Measurements from ENCODE around the gene FRY.

The FRY gene

DNA sequence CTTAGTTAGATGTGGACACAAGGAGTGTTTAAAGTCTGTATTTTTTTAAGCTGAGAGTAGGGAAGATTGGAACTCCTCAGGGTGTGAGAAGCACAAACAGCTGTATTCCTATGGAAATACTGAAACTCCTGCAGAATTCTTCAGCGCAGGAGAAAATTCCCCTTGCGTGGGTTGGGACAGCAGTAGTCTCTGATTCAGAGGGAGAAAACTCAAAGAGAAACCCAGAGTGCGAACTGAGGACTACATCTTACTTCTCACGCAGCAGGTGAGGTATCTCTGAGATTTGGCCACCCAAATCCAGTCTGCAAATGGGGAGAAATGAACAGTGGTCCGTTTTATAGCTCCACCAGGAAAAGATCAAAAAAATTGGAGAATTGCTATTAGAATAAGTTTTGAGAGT lies 60.9 kb downstream of the FRY start:
- TF ChIP-seq POLR2AphosphoS5 (IDR thresholded peaks at IDR 0.05; ENCODE audit: low read depth, low read length) (no peak), FOXP2 (optimal IDR thresholded peaks at IDR 0.05; ENCODE audit: borderline replicate concordance, extremely low read depth, extremely low read length, insufficient read depth) (no peak), TAF1 (IDR thresholded peaks at IDR 0.05; ENCODE audit: borderline replicate concordance, insufficient read depth, low read length) (no peak), SIN3A (IDR thresholded peaks at IDR 0.05; ENCODE audit: borderline replicate concordance, insufficient read depth, low read length) (no peak)
- TF ChIP-seq, protein P1, sequence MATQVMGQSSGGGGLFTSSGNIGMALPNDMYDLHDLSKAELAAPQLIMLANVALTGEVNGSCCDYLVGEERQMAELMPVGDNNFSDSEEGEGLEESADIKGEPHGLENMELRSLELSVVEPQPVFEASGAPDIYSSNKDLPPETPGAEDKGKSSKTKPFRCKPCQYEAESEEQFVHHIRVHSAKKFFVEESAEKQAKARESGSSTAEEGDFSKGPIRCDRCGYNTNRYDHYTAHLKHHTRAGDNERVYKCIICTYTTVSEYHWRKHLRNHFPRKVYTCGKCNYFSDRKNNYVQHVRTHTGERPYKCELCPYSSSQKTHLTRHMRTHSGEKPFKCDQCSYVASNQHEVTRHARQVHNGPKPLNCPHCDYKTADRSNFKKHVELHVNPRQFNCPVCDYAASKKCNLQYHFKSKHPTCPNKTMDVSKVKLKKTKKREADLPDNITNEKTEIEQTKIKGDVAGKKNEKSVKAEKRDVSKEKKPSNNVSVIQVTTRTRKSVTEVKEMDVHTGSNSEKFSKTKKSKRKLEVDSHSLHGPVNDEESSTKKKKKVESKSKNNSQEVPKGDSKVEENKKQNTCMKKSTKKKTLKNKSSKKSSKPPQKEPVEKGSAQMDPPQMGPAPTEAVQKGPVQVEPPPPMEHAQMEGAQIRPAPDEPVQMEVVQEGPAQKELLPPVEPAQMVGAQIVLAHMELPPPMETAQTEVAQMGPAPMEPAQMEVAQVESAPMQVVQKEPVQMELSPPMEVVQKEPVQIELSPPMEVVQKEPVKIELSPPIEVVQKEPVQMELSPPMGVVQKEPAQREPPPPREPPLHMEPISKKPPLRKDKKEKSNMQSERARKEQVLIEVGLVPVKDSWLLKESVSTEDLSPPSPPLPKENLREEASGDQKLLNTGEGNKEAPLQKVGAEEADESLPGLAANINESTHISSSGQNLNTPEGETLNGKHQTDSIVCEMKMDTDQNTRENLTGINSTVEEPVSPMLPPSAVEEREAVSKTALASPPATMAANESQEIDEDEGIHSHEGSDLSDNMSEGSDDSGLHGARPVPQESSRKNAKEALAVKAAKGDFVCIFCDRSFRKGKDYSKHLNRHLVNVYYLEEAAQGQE (IDR thresholded peaks at IDR 0.05; ENCODE audit: insufficient read depth in 1 of 2, low read depth in 2 of 2, low read length in 2 of 2), result no peak

DNA sequence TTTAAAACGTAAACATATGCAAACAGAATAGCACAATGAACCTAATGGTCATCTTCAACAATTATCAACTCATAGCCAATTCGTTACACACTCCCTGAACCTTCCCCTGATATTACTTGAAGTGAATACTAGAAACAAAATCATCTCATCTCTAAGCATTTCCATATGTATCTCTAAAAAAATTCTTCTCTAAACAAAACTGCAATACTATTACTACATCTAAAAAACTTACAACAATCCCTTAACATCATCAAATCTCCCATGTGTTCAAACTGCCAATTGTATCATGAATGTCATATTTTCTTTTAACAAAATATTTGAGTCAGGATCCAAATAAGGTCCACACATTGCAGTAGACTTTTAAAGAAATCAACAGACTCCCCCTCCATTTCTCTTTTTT lies 61.4 kb downstream of the FRY start:
- TF ChIP-seq TAF1 (IDR thresholded peaks at IDR 0.05; ENCODE audit: borderline replicate concordance, insufficient read depth, low read length), result no peak
- TF ChIP-seq SIN3A (IDR thresholded peaks at IDR 0.05; ENCODE audit: borderline replicate concordance, insufficient read depth, low read length), result no peak
- TF ChIP-seq, protein P1 (IDR thresholded peaks at IDR 0.05; ENCODE audit: insufficient read depth in 1 of 2, low read depth in 2 of 2, low read length in 2 of 2), result no peak
- no peak for TF ChIP-seq FOXP2 (optimal IDR thresholded peaks at IDR 0.05; ENCODE audit: borderline replicate concordance, extremely low read depth, extremely low read length, insufficient read depth)
- no peak for TF ChIP-seq POLR2AphosphoS5 (IDR thresholded peaks at IDR 0.05; ENCODE audit: low read depth, low read length)

DNA sequence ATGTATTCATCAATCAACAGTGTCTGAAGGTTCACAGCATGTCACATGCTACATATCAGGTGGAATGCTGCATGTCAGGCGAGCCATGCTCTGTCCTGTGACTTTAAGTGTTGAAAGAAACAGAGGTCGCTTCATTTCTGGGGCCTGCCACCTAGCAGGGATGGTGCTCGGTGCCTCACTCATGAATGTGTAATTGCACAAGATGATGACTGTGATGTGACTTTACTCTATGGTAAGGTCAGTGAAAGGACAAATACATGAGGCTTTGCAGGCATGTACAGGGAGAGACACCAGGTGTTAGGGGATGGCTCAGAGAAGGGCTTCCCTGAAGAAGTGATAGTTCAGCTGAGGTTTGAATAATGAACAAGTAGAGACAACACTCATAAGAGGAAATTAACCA lies 66.7 kb downstream of the FRY start:
- no peak for TF ChIP-seq POLR2AphosphoS5 (IDR thresholded peaks at IDR 0.05; ENCODE audit: low read depth, low read length)
- TF ChIP-seq FOXP2 (optimal IDR thresholded peaks at IDR 0.05; ENCODE audit: borderline replicate concordance, extremely low read depth, extremely low read length, insufficient read depth), result no peak
- TF ChIP-seq, protein P1 (IDR thresholded peaks at IDR 0.05; ENCODE audit: insufficient read depth in 1 of 2, low read depth in 2 of 2, low read length in 2 of 2), result no peak
- TF ChIP-seq SIN3A (IDR thresholded peaks at IDR 0.05; ENCODE audit: borderline replicate concordance, insufficient read depth, low read length), result no peak
- TF ChIP-seq TAF1 (IDR thresholded peaks at IDR 0.05; ENCODE audit: borderline replicate concordance, insufficient read depth, low read length), result no peak

DNA sequence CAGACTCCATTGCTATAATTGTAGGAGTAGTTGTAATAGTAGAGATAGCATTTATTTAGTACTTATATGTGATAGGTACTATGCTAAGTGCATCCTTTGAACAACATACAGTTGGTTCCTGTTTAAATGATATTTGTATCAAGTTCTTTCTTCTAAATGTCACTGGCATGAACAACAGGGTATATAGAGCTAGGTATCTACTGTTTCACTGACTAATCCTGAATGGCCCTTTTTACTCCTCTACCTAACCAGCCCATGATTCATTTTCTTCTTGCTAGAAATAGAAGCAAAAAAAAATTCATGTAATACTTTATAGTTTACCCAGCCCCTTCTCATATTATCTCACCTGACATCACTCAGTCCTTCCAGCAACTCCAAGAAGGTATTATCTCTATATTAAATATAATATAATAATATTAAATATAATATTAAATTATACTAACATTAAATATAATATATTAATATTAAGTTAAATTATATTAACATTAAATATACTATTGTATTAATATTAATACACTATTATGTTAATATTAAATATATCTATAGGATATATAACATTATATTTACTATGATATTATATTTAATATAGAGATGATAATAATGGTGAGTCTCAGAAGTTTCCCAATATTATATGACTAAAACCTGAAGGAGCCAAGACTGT lies 74.2 kb downstream of the FRY start:
- TF ChIP-seq POLR2AphosphoS5 (IDR thresholded peaks at IDR 0.05; ENCODE audit: low read depth, low read length), result no peak
- TF ChIP-seq TAF1 (IDR thresholded peaks at IDR 0.05; ENCODE audit: borderline replicate concordance, insufficient read depth, low read length), result no peak
- no peak for TF ChIP-seq FOXP2 (optimal IDR thresholded peaks at IDR 0.05; ENCODE audit: borderline replicate concordance, extremely low read depth, extremely low read length, insufficient read depth)
- TF ChIP-seq, protein P1 (IDR thresholded peaks at IDR 0.05; ENCODE audit: insufficient read depth in 1 of 2, low read depth in 2 of 2, low read length in 2 of 2), result no peak
- no peak for TF ChIP-seq SIN3A (IDR thresholded peaks at IDR 0.05; ENCODE audit: borderline replicate concordance, insufficient read depth, low read length)
